GM21737 (cell line): ENCODE results near the gene ADGRD1.
"Not testable (repeated sequence)": the region's sequence is repeated elsewhere in the genome, so short reads cannot be mapped to it uniquely, and the experiment has no call there.

Source experiments
- ATAC-seq: cut with Tn5 transposase; IDR thresholded peaks from one replicate; pipeline ENCODE4 v1.9.1; 2021; ENCODE audit warnings: mild to moderate bottlenecking, moderate library complexity; ENCODE audit not compliant: unreplicated experiment

ADGRD1 gene

DNA sequence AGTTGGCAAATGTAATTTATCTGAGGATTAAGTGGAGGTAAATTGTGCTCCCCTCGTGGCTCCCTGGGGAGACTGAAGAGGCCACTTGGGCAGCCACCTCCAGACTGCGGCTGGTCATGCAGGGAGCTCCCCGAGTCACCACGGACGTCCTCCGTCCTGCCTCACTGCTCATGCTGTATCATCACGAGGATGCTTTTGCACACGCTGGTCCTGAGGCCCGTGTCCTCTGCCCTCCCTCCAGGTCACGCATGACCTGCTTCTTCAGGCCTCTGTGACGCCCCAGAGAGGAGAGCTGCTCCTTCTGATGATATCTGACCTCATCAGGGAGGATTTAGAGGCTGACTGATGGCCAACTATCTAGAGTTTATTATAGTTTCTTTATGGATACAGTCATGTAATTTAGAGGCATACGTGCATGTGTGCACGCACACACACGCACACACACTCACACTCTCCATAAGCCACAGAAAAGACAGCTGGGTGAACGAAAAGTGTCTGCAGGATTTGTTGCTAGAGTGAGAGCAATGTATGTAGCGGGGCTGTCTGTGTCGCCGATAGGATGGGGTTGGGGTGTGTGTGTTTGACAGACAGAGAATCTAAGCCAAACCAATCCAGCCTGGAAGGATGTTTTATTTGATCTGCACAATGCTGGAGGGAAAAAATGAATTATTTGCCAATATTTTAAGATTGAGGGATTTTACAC is 160.0 kb downstream of the ADGRD1 start:
- ATAC-seq, result no peak

DNA sequence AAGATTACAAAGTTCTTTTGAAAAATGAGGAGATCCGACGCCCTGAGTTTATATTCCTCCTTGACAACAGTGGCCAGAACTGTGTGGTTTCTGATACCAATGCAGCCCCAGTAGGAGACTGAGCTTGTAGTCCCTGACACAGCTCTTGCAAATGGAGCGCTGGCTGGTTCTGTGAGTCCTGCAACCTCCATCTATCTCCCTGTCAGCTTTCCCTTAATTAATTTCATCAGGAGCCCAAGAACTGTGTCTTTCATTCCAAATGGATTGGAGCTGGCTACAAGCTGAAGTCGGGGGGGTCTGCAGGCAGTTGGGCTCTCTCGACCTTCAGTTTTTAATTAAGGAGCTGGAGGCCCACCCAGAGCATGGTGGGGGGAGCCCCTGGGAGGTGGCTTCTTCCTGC is 160.6 kb downstream of the ADGRD1 start:
- no peak for ATAC-seq

DNA sequence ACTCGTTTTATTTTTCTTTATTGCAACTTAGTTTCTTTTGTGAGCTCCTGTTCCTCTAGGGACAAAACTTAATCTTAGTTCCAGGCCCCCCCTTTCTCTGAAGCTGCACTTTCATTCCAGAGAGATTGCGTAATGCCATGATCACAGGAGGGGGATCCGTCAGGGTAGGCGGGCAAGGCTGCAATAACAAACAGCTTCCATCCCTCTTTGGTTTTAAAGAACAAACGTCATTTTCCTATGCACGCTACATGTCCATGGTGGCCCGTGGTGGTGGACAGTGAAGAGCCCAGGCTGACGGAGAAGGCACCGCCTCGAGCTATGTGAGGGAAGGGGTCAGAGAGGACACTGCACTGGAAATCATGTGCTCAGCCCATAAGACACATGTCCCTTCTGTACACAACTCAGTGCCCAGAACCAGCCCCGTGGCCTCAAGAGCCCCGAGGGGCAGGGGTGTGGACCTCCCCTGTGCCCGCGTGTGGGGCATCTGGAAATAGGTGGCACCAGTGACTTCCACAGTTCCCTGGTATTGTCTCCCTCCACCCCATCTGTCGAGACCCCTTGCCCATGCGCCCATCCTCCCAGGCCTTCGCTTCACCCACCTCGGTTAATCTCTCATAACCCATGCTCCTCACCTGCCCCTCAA is 161.4 kb downstream of the ADGRD1 start:
- no peak for ATAC-seq

DNA sequence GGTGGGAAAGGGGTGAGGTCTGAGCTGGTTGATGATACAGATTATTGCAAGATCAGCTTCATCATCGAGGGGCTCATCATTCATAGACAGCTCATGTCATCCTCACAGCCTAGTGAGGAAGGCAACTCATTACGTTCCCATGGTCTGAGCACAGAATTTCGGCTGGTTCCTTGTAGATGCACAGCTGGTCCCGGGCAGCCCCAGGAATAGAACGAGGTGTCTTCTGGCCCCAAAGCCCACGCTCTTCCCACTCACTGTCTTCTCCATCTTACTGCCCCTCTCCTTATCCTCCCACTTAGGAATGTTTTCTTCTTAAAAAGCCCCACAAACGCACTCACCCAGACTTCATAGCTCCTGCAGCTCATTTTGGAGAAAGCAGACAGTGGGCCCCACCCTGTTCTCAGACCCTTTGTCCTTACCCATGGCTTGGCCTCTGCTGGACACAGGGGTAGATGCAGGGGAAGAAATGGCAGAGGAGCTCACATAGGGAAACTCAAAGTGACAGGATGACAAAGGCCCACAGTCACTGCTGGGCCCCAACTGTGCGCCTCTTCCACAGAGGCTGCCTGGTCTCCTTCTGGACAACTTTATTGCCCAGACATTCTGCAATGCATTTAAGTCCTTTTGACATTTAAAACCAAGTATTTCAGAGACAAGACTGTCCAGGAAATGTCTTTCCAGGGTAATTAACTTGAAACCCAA is 162.2 kb downstream of the ADGRD1 start:
- ATAC-seq, result no peak

DNA sequence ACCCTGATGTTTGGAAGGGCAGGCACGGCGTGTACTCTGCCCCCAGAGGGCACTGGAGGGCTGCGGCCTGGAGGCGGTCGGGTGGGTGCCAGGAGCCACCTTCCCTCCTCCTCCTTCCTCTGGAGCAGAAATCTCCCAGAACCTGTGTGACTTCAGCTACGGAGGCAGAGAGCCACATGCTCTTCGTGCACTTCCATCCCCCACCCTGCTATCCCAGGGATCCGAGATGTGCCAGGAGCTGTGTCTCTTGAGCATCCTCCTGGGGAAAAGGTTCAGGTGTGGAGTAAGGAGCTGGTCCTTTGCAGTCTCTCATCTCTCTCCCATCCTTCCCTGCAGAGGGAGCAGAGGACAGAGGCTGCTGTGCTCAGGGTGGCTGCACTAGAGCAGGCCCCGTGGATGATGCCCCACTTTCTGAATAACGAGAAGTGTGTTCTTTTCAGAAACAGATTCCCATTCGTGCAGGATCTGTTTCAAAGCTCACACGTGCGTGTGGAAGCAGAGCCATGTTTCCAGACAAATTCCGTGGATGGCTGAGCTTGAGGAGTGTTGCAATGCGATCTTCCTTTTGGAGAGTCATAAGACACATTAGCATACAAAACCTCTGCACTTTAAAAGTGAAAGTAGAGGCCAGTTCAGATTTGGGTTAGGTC is 162.9 kb downstream of the ADGRD1 start:
- ATAC-seq, result no peak

DNA sequence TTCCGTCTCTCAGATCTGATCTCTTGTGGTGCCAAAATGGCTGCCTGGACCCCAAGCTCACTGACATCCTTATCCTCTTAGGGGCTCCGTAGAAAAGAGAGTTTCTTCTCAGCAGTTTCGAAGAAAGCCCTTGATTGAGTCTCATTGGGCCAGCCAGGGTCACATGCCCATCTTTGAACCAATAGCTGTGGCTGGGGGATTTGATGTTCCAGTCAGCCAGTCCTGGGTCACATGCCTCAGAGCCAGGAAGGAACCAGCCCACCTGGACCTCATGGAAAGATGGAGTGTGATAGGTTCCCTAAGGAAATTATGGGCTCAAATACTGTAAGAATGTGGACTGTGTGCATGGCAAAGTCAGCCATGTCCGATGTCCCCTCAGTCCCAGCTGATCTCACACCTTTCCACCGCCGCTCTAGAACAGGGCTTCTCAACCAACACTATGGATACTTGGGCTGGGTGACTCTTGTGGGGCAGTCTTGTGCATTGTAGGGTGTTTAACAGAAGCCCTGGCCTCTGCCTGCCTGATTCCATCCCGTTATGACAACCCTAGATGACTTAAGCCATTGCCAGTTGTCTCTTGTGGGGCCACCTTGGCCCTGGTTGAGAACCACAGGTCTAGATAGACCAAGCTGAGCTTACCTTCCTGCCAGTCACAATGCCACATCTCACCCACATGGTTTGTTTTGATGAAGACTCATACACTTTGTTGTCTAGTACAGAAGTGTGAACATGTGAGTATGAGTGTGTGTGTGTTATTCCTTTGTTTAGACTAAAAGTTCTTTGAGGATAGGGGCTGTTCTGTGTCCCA is 163.9 kb downstream of the ADGRD1 start:
- no peak for ATAC-seq

DNA sequence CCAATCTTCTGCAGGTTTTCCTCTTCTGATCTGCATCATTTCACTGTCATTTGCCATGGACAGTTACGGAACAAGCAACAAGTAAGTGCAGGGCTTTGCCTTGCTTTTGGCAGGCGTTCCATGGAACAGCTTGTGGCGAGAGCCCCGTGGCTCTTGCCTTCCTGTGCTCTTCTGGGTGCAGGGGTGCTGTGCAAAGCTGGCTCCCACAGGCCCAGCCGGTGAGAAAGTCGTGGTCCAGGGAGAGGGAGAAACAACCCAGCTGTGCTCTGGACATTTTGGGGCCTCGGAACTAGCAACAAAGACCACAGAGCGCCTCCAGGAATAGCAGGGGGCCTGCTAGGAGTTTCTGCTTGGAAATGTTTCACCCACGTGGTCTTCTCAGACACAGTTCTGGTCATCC is 164.7 kb downstream of the ADGRD1 start:
- no peak for ATAC-seq

DNA sequence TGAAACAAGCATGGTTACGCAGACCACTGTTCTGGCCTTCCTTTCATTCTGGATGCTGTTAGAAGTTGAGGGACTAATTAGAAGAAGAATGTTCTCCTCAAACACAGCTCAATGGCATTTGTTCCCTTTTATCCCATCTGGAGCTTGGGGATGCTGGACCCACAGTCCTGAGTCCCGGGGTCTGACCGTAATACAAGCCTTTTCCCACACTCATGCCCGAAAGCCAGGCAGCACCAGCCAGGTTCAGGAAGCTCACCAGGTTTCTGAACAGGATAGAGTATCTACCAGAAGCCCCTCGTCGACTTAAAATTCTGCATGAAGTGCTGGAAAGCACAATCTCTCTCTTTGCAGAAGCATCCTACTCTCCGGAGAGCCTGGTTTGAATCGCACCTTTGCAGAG is 165.6 kb downstream of the ADGRD1 start:
- ATAC-seq, result not testable (repeated sequence)

DNA sequence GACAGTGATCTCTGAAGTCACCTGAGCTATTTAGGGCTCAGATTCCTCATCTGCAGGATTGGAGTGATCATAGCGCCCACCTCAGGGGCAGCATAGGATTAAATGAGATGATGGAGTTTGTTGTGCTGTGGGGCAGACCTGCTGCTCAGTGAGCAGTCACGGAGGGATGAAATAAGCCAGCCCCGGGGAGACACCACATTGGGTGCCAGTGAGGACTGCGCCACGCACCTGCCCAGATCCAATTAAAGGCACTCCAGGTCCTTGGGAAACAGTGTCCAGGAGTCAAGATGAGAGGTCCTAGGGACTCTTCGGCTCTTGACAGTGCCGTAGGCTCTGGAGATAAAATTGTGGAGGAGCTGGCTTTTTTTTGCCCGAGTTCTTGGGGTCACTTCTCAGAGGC is 166.2 kb downstream of the ADGRD1 start:
- ATAC-seq, result no peak

DNA sequence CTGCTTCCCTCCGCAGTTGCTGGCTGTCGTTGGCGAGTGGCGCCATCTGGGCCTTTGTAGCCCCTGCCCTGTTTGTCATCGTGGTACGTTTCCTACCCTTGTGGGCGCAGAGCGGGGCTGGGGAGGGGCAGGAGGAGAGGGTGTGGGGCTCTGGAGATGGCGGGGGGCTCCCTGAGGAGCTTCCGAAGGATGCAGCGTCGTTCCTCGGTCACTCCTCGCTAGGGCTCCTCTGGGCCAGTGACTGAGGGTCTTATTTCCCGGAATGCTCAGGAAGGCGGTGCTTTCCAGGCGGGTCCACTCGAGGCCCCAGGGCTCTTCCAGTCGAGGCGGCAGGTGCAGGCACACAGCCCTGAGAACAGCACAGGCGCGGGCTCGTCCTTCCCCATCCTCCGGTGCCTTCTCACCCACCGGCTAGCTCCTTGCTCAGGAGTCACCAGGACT is 167.1 kb downstream of the ADGRD1 start:
- no peak for ATAC-seq

DNA sequence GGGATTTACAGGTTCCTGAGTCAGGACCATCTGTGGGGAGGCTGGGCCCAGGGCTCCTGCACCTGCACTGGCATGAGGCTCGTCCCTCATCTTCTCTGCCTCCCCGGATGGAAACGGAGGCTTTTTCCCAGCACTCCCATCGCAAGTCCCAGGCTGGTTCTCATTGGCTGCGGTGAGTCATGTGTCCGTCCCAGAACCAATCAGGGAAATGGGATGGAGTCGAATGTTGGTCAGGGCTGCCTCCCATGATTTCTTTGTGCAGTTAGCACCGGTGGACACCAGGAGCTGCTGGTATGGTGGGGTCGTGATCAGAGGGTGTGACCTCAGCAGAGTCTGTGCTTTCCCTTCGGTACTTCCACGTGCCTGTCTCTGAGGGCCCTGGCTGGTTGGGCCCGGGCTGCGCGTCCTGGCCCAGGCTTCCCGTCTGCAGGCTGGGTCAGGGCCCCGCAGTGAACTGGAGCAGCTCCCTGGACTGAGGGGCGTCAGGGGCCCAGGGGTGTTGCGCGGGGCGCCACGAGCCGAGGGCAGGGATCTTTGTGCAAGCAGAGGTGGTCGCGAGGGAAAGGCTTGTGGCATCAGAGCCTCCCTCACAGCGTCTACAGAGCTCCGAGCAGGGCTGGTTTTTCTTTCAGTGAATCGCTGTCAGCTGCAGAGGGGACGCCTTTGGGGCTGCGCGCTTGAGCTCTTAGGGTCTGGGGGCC is 168.1 kb downstream of the ADGRD1 start:
- no peak for ATAC-seq

DNA sequence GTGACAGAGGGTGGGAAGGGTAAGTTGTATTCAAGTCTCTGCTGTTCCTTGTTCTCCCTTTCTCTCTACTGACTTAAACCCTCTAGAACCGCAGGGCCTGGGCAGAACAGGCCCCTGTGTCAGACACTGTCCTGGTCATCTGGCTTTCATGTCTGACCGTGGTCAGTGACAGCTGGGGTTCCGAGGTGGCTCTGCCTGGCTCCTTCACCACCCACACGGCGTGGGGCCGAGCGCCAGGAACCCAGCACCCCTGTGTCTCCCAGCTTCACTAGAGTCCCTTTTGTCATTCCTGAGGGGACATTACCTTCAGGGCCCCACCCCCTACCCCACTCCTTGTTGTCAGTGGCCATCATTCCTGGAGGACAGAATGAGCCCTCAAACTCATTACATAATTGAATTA is 168.9 kb downstream of the ADGRD1 start:
- no peak for ATAC-seq

DNA sequence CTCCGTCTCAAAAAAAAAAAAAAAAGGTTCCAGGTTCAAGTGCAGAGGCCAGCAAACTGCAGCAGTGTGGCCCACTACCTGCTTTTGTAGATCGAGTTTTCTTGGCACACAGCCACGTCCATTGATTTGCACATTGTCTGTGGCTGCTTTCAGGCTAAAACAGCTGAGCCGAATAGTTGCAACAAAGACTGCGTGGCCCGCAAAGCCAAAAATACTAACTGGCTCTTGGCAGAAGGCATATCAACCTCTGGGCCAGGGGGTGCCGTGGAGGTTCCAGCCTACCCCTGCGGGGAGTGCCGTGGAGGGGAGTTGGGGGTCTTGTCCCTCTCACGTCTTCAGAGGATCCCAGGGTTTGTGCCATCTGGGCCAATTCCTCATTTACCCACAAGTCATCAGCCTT is 170.1 kb downstream of the ADGRD1 start:
- no peak for ATAC-seq

DNA sequence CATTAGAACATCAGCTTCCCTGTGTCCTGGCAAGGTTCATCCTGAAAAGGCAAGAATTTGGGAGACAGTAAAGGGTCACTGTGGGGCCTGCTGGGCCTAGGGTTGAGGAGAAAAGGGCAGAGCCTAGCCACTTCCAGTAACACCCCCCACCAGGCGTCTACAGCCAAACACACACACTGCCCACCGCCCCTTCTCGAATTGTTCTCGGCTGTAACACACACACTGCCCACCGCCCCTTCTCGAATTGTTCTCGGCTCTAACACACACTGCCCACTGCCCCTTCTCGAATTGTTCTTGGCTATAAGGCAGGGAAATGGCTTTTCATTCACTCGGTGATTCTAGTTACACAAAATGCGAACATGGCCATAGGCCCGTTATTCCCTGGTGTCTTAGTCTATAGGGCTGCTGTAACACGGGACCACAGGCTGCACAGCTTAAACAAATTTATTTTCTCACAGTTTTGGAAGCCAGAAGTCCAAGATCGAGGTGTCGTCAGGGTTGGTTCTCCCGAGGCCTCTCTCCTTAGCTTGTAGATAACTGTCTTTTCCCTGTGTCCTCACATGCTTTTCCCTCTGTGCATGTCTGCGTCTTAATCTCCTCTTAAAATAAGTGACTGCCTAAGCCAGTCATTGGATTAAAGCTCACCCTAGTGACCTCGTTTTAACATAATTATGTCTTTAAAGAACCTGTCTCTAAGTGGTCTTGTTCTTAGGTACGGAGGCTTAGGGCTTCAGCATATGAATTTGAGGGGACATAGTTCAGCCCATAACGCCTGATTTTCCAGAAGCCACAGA is 171.0 kb downstream of the ADGRD1 start:
- ATAC-seq, result no peak

DNA sequence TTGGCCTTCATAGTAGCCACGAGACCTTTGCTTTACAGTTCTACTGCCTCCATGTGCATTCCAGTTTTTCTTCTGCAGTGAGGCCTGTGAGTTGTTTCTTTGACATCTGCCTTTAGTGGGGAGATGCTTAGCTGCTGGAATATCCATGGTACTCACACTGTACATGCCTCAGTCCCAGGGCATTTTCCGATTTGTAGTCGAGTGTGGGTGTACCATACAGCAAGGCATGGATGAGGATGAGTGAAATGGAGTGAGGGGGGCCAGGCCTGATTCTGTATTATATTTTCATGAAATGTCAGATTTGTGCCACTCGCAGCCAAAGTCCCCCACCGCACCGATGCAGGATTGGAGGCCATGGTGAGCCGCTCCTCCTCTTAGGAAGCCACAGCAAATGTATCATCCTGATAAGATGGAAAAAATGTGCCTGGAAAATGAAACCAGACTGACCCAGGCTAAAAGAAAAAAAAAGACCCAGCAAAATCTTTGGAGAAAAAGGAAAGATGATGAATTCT is 173.0 kb downstream of the ADGRD1 start:
- ATAC-seq, result no peak

DNA sequence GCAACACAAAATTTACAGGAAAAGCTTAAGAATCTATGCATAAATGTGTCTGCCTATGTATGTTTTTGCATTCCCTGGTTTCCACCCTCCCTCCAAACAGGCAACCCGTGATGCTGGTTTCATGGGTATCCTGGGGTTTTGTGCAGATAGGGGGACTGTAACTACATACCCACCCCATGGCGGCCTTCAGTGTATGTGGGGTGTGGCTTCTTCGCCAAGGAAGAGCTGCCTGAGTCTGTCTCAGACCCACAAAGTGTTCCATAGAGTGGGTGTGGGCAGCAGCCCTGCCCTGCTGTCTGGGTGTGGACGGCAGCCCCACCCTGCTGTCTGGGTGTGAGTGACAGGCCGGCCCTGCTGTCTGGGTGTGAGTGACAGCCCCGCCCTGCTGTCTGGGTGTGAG is 174.8 kb downstream of the ADGRD1 start:
- no peak for ATAC-seq

DNA sequence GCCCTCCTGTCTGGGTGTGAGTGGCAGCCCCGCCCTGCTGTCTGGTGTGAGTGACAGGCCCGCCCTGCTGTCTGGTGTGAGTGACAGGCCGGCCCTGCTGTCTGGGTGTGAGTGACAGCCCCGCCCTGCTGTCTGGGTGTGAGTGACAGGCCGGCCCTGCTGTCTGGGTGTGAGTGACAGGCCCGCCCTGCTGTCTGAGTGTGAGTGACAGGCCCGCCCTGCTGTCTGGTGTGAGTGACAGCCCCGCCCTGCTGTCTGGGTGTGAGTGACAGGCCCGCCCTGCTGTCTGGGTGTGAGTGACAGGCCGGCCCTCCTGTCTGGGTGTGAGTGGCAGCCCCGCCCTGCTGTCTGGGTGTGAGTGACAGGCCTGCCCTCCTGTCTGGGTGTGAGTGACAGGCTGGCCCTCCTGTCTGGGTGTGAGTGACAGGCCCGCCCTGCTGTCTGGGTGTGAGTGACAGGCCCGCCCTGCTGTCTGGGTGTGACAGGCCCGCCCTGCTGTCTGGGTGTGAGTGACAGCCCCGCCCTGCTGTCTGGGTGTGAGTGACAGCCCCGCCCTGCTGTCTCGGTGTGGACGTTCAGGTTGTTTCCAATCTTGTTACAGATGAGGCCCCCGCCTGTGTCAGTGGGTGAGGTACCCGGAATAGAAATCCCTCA is 175.4 kb downstream of the ADGRD1 start:
- not testable (repeated sequence) for ATAC-seq

DNA sequence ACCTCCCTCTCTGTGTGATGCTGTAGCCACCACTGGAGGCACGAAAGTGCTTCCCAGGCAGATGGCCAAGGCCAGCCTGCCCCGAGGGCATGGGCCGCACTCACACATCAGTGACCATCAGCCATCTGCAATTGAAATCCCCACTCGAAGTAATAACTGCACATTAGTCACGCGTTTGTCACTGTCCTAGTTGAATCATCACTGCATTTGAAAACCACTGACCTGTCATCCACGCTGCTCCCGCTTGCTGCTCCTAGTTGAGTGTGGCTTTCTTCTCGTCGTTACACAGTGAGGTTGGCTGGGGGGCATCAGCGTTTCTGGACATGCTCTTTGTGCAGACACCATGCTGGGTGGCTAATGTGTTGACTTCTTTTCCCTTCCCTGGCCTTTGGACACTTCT is 176.1 kb downstream of the ADGRD1 start:
- ATAC-seq, result no peak
